ENCODE results near the gene GRIK4. TPM values are rescaled to one million over a fixed set of nuclear protein-coding genes. Genes with fewer than 3 reads are reported as not detected.

The GRIK4 gene
- total RNA-seq, 1 donor from 2014 or later = 0.89 TPM

- DNase-seq (ENCODE audit: low read depth, low spot score) = no peak
- peaks cover 9% of the 10 kb centered on the region for H3K9me3 Mint-ChIP-seq
- H3K4me3 Mint-ChIP-seq = no peak overlapping the region
- H3K27me3 Mint-ChIP-seq (ENCODE audit: low read depth) = peaks cover 11% of the 10 kb centered on the region
- no peak overlapping the region for H3K27ac Mint-ChIP-seq (ENCODE audit: unreplicated experiment)
- H3K4me1 Mint-ChIP-seq = no peaks in the 10 kb centered on the region
- peaks cover 4% of the 10 kb centered on the region for H3K36me3 Mint-ChIP-seq (ENCODE audit: low read depth)
- TF ChIP-seq, protein P1, sequence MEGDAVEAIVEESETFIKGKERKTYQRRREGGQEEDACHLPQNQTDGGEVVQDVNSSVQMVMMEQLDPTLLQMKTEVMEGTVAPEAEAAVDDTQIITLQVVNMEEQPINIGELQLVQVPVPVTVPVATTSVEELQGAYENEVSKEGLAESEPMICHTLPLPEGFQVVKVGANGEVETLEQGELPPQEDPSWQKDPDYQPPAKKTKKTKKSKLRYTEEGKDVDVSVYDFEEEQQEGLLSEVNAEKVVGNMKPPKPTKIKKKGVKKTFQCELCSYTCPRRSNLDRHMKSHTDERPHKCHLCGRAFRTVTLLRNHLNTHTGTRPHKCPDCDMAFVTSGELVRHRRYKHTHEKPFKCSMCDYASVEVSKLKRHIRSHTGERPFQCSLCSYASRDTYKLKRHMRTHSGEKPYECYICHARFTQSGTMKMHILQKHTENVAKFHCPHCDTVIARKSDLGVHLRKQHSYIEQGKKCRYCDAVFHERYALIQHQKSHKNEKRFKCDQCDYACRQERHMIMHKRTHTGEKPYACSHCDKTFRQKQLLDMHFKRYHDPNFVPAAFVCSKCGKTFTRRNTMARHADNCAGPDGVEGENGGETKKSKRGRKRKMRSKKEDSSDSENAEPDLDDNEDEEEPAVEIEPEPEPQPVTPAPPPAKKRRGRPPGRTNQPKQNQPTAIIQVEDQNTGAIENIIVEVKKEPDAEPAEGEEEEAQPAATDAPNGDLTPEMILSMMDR (conservative IDR thresholded peaks at IDR 0.05) = no peak
Measured at GRCh38 chr11:120940160-120940848, 428.8 kb downstream of the GRIK4 start.

- Mint-ChIP-seq H3K27me3 (ENCODE audit: low read depth) (peaks cover 10% of the 10 kb centered on the region), H3K36me3 (ENCODE audit: low read depth) (peaks cover 6% of the 10 kb centered on the region), H3K9me3 (peaks cover 9% of the 10 kb centered on the region), H3K27ac (ENCODE audit: unreplicated experiment) (no peak overlapping the region), H3K4me3 (no peak overlapping the region), H3K4me1 (no peaks in the 10 kb centered on the region)
- TF ChIP-seq, protein P1 (conservative IDR thresholded peaks at IDR 0.05) = no peak
- no peak for DNase-seq (ENCODE audit: low read depth, low spot score)
Measured at GRCh38 chr11:120941000-120941399, 429.5 kb downstream of the GRIK4 start.

DNA sequence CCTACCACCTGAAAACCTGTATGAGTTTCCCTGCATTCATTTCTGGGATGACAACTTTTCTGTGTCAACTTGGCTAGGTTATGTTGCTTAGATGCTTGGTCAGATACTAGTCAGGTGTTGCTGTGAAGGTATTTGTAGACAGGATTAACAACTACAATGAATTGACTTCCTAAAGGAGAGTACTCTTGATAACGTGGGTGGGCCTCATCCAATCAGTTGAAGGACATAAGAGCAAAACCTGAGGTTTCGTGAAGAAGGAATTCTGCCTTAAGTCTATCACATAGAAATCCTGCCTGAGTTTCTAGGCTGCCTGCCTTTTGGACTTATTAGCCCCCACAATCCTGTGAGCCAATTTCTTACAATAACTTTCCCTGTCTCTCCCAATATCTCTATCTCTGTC lies 431.2 kb downstream of the GRIK4 start:
- H3K9me3 Mint-ChIP-seq = peaks cover 9% of the 10 kb centered on the region
- peaks cover 6% of the 10 kb centered on the region for H3K36me3 Mint-ChIP-seq (ENCODE audit: low read depth)
- TF ChIP-seq, protein P1 (conservative IDR thresholded peaks at IDR 0.05) = no peak
- no peak overlapping the region for H3K4me3 Mint-ChIP-seq
- H3K27me3 Mint-ChIP-seq (ENCODE audit: low read depth) = peaks cover 9% of the 10 kb centered on the region
- no peak for DNase-seq (ENCODE audit: low read depth, low spot score)
- no peaks in the 10 kb centered on the region for H3K4me1 Mint-ChIP-seq
- no peak overlapping the region for H3K27ac Mint-ChIP-seq (ENCODE audit: unreplicated experiment)

DNA sequence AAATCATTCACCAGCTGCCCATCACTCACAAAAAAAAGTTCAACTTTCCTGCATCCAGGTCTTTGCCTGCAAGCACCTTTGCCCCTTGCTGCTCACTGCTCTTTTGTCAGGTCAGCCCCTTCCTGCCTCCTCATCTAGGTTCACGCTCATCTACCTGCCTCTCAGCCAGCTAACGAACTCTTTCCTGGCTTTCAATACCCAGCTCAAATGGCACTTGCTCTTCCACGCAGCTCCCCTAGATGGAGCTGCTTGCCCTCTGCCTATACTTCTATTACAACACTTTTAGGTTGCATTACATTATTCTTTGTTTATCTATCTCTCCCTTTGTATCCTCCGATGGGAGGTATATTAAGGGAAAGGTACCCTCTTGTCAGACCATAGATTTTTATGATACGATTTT lies 433.5 kb downstream of the GRIK4 start:
- peaks cover 6% of the 10 kb centered on the region for H3K36me3 Mint-ChIP-seq (ENCODE audit: low read depth)
- peaks cover 22% of the 10 kb centered on the region for H3K27me3 Mint-ChIP-seq (ENCODE audit: low read depth)
- H3K9me3 Mint-ChIP-seq = peaks cover 9% of the 10 kb centered on the region
- no peaks in the 10 kb centered on the region for H3K4me1 Mint-ChIP-seq
- no peak overlapping the region for H3K4me3 Mint-ChIP-seq
- TF ChIP-seq, protein P1 (conservative IDR thresholded peaks at IDR 0.05) = peak; percentile 25
- no peak for DNase-seq (ENCODE audit: low read depth, low spot score)
- H3K27ac Mint-ChIP-seq (ENCODE audit: unreplicated experiment) = no peak overlapping the region

- H3K4me3 Mint-ChIP-seq = no peak overlapping the region
- TF ChIP-seq, protein P1 (conservative IDR thresholded peaks at IDR 0.05) = no peak
- H3K27me3 Mint-ChIP-seq (ENCODE audit: low read depth) = peaks cover 22% of the 10 kb centered on the region
- H3K4me1 Mint-ChIP-seq = peaks cover 5% of the 10 kb centered on the region
- DNase-seq (ENCODE audit: low read depth, low spot score) = no peak
- H3K27ac Mint-ChIP-seq (ENCODE audit: unreplicated experiment) = no peak overlapping the region
- no peaks in the 10 kb centered on the region for H3K9me3 Mint-ChIP-seq
- no peaks in the 10 kb centered on the region for H3K36me3 Mint-ChIP-seq (ENCODE audit: low read depth)
Measured at GRCh38 chr11:120950880-120951279, 439.3 kb downstream of the GRIK4 start.
